GM15510 (cell line): ENCODE data around the gene MED12L.

Experiments used
- POLR2A ChIP-seq: IDR thresholded peaks from 3 replicates; pipeline ENCODE4 v1.6.1; 2011; ENCODE audit warnings: borderline replicate concordance; ENCODE audit not compliant: insufficient read length; ENCODE audit errors: extremely low read depth

Gene MED12L

DNA sequence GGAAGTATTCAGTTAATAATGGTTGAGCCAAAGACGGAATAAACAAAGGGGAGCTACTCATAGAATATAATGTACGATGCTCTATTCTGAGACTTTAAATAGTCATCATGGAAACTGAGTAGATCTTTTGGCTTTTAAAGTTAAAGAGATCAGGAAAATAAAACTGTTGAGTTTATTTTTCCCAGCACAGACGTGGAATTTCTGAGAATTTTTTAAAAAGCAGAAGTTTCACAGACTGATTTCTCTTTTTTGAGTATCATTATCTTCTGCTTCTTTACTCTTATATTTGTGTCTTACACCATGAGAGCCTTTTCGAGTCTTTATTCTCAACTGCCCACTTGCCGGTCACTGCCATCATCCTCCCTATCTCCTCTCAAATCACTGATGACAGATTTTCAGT, 179.7 kb downstream of the MED12L start:
- no peak for TF ChIP-seq POLR2A

GRCh38 chr3:151265866-151266265, 180.4 kb downstream of the MED12L start:
- TF ChIP-seq POLR2A: no peak

DNA sequence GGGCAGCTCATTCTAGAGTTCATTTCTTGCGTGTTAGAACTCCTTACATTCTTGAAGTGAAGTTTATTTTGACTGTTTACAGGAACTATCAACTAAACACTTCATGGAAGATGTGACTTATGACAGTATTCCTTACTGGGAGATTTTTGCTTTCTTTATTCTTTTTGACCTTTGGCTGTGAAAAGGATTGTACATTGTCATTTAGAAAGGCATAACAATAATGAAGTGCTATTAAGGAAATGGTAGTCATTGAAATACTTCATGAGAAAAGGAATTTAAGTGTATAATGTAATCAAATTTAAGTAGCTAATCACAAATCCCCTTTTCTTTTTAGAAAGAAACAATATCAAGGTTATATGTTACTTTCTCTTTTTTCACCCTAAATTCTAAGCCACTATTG, 181.6 kb downstream of the MED12L start:
- no peak for TF ChIP-seq POLR2A

- no peak for TF ChIP-seq POLR2A
Measured at GRCh38 chr3:151268267-151269235, 183.1 kb downstream of the MED12L start.

- TF ChIP-seq POLR2A: no peak
Measured at GRCh38 chr3:151269631-151270030, 184.2 kb downstream of the MED12L start.

GRCh38 chr3:151275091-151275490, 189.6 kb downstream of the MED12L start:
- TF ChIP-seq POLR2A: no peak

DNA sequence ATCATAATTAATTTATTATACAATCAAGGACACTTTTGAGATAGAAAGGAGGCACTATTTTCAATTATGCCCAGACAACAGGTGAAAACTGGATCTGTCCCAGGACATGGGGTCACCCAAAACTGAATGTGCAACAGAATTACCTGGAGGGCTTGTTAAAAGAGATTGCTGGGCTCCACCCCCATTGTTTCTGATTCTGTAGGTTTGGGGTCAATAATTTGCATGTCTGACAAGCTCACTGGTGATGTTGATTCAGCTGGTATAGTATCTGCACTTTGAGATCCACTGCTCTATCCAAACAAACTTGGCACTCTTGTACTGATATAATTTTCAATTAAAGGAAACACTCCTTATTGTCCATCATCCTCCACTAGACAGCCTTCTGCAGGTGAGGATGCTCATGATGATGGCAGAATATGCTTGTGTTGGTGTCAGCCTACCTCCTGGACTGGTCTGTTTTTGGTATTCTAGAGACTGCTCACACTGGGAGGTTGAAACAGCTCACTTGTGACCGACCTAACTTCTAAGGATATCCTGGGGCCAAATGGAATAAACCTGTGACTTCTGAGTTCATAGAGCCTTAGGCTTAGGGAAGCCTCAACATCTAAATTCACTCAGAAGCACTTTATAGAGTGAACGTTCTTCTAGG, 190.7 kb downstream of the MED12L start:
- no peak for TF ChIP-seq POLR2A

DNA sequence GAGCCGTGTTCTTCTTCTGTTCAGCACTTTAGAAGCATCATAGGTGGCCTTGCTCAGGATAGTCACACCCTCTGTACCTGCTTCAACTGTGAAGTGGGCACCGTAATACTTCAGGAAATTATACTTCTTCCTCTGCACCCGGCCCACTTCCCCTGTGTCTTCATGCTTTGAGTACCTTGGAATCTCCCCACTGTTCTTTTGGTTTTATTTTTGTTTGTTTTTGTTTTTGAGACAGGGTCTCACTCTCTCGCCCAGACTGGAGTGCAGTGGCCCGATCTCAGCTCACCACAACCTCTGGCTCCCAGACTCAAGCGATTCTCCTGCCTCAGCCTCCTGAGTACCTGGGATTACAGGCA, 191.2 kb downstream of the MED12L start:
- no peak for TF ChIP-seq POLR2A

- TF ChIP-seq POLR2A: no peak
Measured at GRCh38 chr3:151278230-151278629, 192.8 kb downstream of the MED12L start, which contains the start of gene P2RY14. Gene P2RY14, minus strand, starts transcription at chr3:151278542. Its CDS starts 64,226 bp downstream, at chr3:151214316.

DNA sequence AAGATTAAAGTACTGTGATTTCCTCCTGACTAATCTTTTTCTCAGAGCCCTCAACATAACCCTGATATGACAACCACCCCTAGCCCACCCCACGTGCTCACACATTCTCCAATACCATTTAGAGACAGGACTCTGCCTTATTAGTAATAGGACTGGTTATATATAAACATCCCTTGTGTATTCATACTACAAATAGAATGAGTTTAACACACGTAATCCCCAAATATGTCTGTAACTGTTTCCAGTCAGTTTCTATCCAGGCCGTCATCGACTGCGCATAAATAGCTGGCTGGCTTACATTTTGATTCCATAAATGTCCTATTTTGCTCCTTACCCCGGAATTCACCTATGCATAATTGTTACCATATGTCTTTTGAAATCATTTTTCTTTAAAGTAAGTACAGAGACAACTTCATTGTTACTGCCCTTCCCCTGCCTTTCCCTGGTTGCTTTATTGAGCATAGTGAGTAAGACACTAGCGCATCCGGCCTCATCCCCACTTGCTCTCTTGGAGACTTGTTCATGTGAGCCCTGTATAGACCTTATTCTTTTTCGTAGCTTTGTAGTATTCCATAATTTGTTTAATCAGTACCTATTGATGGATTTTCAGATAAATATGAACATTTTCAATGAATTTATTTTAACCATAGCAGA, 196.3 kb downstream of the MED12L start:
- no peak for TF ChIP-seq POLR2A

GRCh38 chr3:151282921-151283320, 197.5 kb downstream of the MED12L start:
- TF ChIP-seq POLR2A: no peak

DNA sequence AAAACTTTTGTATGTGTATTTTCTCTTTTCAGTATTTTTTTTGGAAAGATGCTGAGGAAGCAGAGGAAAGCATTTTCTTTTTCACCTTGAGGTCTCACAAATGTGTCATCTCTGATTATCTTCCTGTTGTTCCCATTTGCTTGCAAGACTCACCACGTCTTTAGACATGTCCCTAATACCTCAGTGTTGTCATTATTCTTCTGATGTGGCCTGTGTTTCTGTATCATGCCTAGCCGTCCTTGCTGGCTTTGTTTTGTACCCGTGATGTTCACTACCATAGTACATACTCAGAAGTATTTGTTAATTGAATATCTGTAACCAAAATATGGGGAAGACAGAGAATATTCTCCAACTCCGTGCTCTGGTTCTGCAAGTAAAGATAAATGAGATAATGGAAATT, 197.9 kb downstream of the MED12L start:
- TF ChIP-seq POLR2A: no peak

- no peak for TF ChIP-seq POLR2A
Measured at GRCh38 chr3:151283907-151284461, 198.5 kb downstream of the MED12L start.

- TF ChIP-seq POLR2A: no peak
Measured at GRCh38 chr3:151285940-151286339, 200.5 kb downstream of the MED12L start.

- no peak for TF ChIP-seq POLR2A
Measured at GRCh38 chr3:151289445-151289844, 204.0 kb downstream of the MED12L start.

DNA sequence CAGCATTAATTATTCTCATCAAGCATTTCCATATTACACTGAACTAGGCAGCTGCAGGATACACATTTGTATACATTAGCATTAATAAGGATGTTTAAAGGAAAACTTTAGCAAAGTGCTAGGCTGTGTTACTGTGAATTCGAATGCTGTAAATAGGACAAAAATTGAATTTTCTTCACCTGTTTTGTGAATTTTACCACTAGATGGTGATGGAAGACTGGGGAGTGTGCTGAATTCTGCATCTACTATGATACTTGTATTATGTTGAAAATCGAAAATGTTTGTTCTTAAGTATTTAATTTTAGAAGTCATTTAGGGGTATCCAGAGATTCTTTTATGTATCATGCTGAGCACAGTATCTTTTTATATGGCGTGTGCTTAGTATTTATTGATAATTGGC, 205.2 kb downstream of the MED12L start:
- TF ChIP-seq POLR2A: no peak

GRCh38 chr3:151293127-151293526, 207.7 kb downstream of the MED12L start:
- no peak for TF ChIP-seq POLR2A
